GM12801 (cell line): ENCODE results near the gene KLHL18.

Source experiments
- CTCF ChIP-seq: IDR thresholded peaks from one replicate; pipeline ENCODE4 v1.5.1; 2011; ENCODE audit warnings: control low read depth; ENCODE audit not compliant: insufficient read length; ENCODE audit errors: extremely low read depth

The KLHL18 gene

GRCh38 chr3:47377186-47377585 is 94.4 kb downstream of the KLHL18 start:
- TF ChIP-seq CTCF, result no peak

DNA sequence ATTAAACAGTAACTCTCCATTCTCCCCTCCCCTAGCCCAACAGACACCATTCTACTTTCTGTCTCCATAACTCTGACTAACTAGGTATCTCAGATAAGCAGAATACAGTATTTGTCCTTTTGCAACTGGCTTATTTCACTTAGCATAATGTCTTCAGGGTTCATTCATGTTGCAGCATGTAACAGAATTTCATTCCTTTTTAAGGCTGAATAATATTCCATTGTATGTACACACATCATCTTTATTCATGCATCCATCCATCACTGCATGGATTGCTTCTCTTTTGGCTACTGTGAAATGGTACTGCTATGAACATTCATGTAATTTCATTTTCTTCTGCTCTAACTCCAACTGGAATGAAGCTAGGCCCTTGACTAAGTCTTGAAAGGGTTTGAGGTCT is 96.1 kb downstream of the KLHL18 start:
- TF ChIP-seq CTCF, result no peak

GRCh38 chr3:47379411-47379899 is 96.7 kb downstream of the KLHL18 start:
- no peak for TF ChIP-seq CTCF

GRCh38 chr3:47380026-47380600 is 97.4 kb downstream of the KLHL18 start:
- TF ChIP-seq CTCF, result no peak

- TF ChIP-seq CTCF, result no peak
Observed at GRCh38 chr3:47380601-47381316, 98.0 kb downstream of the KLHL18 start, which contains the start of gene PTPN23. Gene PTPN23 (plus strand): TSS chr3:47381021. CDS start chr3:47381097, 76 bp downstream.

GRCh38 chr3:47381317-47382157 is 98.8 kb downstream of the KLHL18 start:
- TF ChIP-seq CTCF, result no peak

- TF ChIP-seq CTCF, result no peak
Observed at GRCh38 chr3:47384425-47384824, 101.7 kb downstream of the KLHL18 start.
